Measurements from ENCODE around the gene CTXND1.

The CTXND1 gene

GRCh38 chr15:80191198-80191597, 60.8 kb downstream of the CTXND1 start:
- H3K14ac ChIP-seq (ENCODE audit: low read length in 2 of 2), result no peak overlapping the region
- H3K4me2 ChIP-seq (ENCODE audit: low read length, poor library complexity, severe bottlenecking), result no peak overlapping the region
- no peak overlapping the region for H2BK120ac ChIP-seq (ENCODE audit: low read depth, low read length)
- H3K4me3 ChIP-seq (ENCODE audit: insufficient read depth in 1 of 2, low read depth in 1 of 2, low read length in 2 of 2), result no peak overlapping the region
- no peak overlapping the region for H3K23ac ChIP-seq (ENCODE audit: low read length in 2 of 2)
- no peak overlapping the region for H4K8ac ChIP-seq (ENCODE audit: low read length)
- no peak overlapping the region for H3K27ac ChIP-seq (ENCODE audit: low read length, poor library complexity, severe bottlenecking)
- WGBS, result no CpG with 5 or more reads among the region's 2 CpGs
- no peak overlapping the region for H4K91ac ChIP-seq (ENCODE audit: low read length)
- H2AK5ac ChIP-seq (ENCODE audit: low read length, severe bottlenecking), result no peak overlapping the region
- no peak overlapping the region for H2BK5ac ChIP-seq (ENCODE audit: low read depth, low read length, poor library complexity, severe bottlenecking)
- H2BK15ac ChIP-seq (ENCODE audit: low read depth, poor library complexity, severe bottlenecking), result no peak overlapping the region
- peaks cover 12 to 31% of the 10 kb centered on the region in 2 experiments for H3K36me3 ChIP-seq (ENCODE audit: control insufficient read depth in 1 of 2, insufficient read depth in 2 of 2, low read depth in 1 of 2, low read length in 2 of 2)
- H3K9me3 ChIP-seq (ENCODE audit: control insufficient read depth, low read length), result peaks cover 2% of the 10 kb centered on the region
- H3K79me1 ChIP-seq (replicated peaks; ENCODE audit: low read length, poor library complexity, severe bottlenecking), result no peaks in the 10 kb centered on the region
- H2AFZ ChIP-seq (ENCODE audit: low read depth, low read length), result no peak overlapping the region
- H3K4me1 ChIP-seq (ENCODE audit: control insufficient read depth, insufficient read depth, low read depth, low read length), result peaks cover 1% of the 10 kb centered on the region
- no peak overlapping the region for H3K4ac ChIP-seq (ENCODE audit: low read depth in 1 of 2, low read length in 2 of 2)
- no peak overlapping the region for H3K9ac ChIP-seq (ENCODE audit: low read length)
- H3K18ac ChIP-seq (ENCODE audit: low read depth in 1 of 2, low read length in 2 of 2), result no peak overlapping the region
- no peak for DNase-seq
- H2BK12ac ChIP-seq (ENCODE audit: low read length in 2 of 2), result no peak overlapping the region
- no peaks in the 10 kb centered on the region for H3K27me3 ChIP-seq (ENCODE audit: control insufficient read depth in 1 of 2, insufficient read depth in 1 of 2, low read length in 2 of 2)

GRCh38 chr15:80188251-80188650, 63.8 kb downstream of the CTXND1 start:
- H3K79me1 ChIP-seq (replicated peaks; ENCODE audit: low read length, poor library complexity, severe bottlenecking), result no peaks in the 10 kb centered on the region

GRCh38 chr15:80186597-80186996, 65.4 kb downstream of the CTXND1 start:
- H3K27me3 ChIP-seq (ENCODE audit: control insufficient read depth in 1 of 2, insufficient read depth in 1 of 2, low read length in 2 of 2), result no peaks in the 10 kb centered on the region
- no peak overlapping the region for H3K4me3 ChIP-seq (ENCODE audit: insufficient read depth in 1 of 2, low read depth in 1 of 2, low read length in 2 of 2)
- peaks cover 38 to 75% of the 10 kb centered on the region in 2 experiments for H3K36me3 ChIP-seq (ENCODE audit: control insufficient read depth in 1 of 2, insufficient read depth in 2 of 2, low read depth in 1 of 2, low read length in 2 of 2)
- H2AK5ac ChIP-seq (ENCODE audit: low read length, severe bottlenecking), result no peak overlapping the region
- no peaks in the 10 kb centered on the region for H3K79me1 ChIP-seq (replicated peaks; ENCODE audit: low read length, poor library complexity, severe bottlenecking)
- H3K9ac ChIP-seq (ENCODE audit: low read length), result no peak overlapping the region
- no peak overlapping the region for H3K4me2 ChIP-seq (ENCODE audit: low read length, poor library complexity, severe bottlenecking)
- H2BK12ac ChIP-seq (ENCODE audit: low read length in 2 of 2), result no peak overlapping the region
- no peak overlapping the region for H2BK5ac ChIP-seq (ENCODE audit: low read depth, low read length, poor library complexity, severe bottlenecking)
- no peaks in the 10 kb centered on the region for H3K9me3 ChIP-seq (ENCODE audit: control insufficient read depth, low read length)
- 100% methylated on average over 1 of the region's 1 CpG for WGBS
- H2BK15ac ChIP-seq (ENCODE audit: low read depth, poor library complexity, severe bottlenecking), result no peak overlapping the region
- no peak overlapping the region for H3K27ac ChIP-seq (ENCODE audit: low read length, poor library complexity, severe bottlenecking)
- no peak overlapping the region for H3K14ac ChIP-seq (ENCODE audit: low read length in 2 of 2)
- no peak overlapping the region for H3K23ac ChIP-seq (ENCODE audit: low read length in 2 of 2)
- H3K4me1 ChIP-seq (ENCODE audit: control insufficient read depth, insufficient read depth, low read depth, low read length), result peaks cover 1% of the 10 kb centered on the region
- H3K4ac ChIP-seq (ENCODE audit: low read depth in 1 of 2, low read length in 2 of 2), result no peak overlapping the region
- H2BK120ac ChIP-seq (ENCODE audit: low read depth, low read length), result no peak overlapping the region
- no peak overlapping the region for H4K91ac ChIP-seq (ENCODE audit: low read length)
- no peak overlapping the region for H3K18ac ChIP-seq (ENCODE audit: low read depth in 1 of 2, low read length in 2 of 2)
- H4K8ac ChIP-seq (ENCODE audit: low read length), result no peak overlapping the region
- H2AFZ ChIP-seq (ENCODE audit: low read depth, low read length), result no peak overlapping the region
- DNase-seq, result no peak

More at GRCh38 chr15:80188251-80188650, 63.8 kb downstream of the CTXND1 start:
- H3K27ac ChIP-seq (ENCODE audit: low read length, poor library complexity, severe bottlenecking), result no peak overlapping the region
- no peak overlapping the region for H3K4me2 ChIP-seq (ENCODE audit: low read length, poor library complexity, severe bottlenecking)
- no peak overlapping the region for H3K4ac ChIP-seq (ENCODE audit: low read depth in 1 of 2, low read length in 2 of 2)
- no peak overlapping the region for H2AFZ ChIP-seq (ENCODE audit: low read depth, low read length)
- no peak overlapping the region for H4K8ac ChIP-seq (ENCODE audit: low read length)
- no peak overlapping the region for H3K23ac ChIP-seq (ENCODE audit: low read length in 2 of 2)
- H3K18ac ChIP-seq (ENCODE audit: low read depth in 1 of 2, low read length in 2 of 2), result no peak overlapping the region
- no peaks in the 10 kb centered on the region for H3K9me3 ChIP-seq (ENCODE audit: control insufficient read depth, low read length)
- no peak for DNase-seq
- H3K4me1 ChIP-seq (ENCODE audit: control insufficient read depth, insufficient read depth, low read depth, low read length), result peaks cover 1% of the 10 kb centered on the region
- no peak overlapping the region for H3K14ac ChIP-seq (ENCODE audit: low read length in 2 of 2)
- H2BK5ac ChIP-seq (ENCODE audit: low read depth, low read length, poor library complexity, severe bottlenecking), result no peak overlapping the region
- no peak overlapping the region for H2BK120ac ChIP-seq (ENCODE audit: low read depth, low read length)
- H3K9ac ChIP-seq (ENCODE audit: low read length), result no peak overlapping the region
- H4K91ac ChIP-seq (ENCODE audit: low read length), result no peak overlapping the region
- no peak overlapping the region for H2BK15ac ChIP-seq (ENCODE audit: low read depth, poor library complexity, severe bottlenecking)
- H2BK12ac ChIP-seq (ENCODE audit: low read length in 2 of 2), result no peak overlapping the region
- H3K27me3 ChIP-seq (ENCODE audit: control insufficient read depth in 1 of 2, insufficient read depth in 1 of 2, low read length in 2 of 2), result no peaks in the 10 kb centered on the region
- WGBS, result 74% methylated on average over 2 of the region's 2 CpGs
- H2AK5ac ChIP-seq (ENCODE audit: low read length, severe bottlenecking), result no peak overlapping the region
- H3K4me3 ChIP-seq (ENCODE audit: insufficient read depth in 1 of 2, low read depth in 1 of 2, low read length in 2 of 2), result no peak overlapping the region
- H3K36me3 ChIP-seq (ENCODE audit: control insufficient read depth in 1 of 2, insufficient read depth in 2 of 2, low read depth in 1 of 2, low read length in 2 of 2), result peaks cover 32 to 60% of the 10 kb centered on the region in 2 experiments

- Histone ChIP-seq H2BK12ac (ENCODE audit: low read length in 2 of 2) (no peak overlapping the region), H2AFZ (ENCODE audit: low read depth, low read length) (no peak overlapping the region), H3K23ac (ENCODE audit: low read length in 2 of 2) (no peak overlapping the region), H2BK5ac (ENCODE audit: low read depth, low read length, poor library complexity, severe bottlenecking) (no peak overlapping the region), H3K27me3 (ENCODE audit: control insufficient read depth in 1 of 2, insufficient read depth in 1 of 2, low read length in 2 of 2) (no peaks in the 10 kb centered on the region), H3K4me3 (ENCODE audit: insufficient read depth in 1 of 2, low read depth in 1 of 2, low read length in 2 of 2) (no peak overlapping the region), H2AK5ac (ENCODE audit: low read length, severe bottlenecking) (no peak overlapping the region), H3K4me2 (ENCODE audit: low read length, poor library complexity, severe bottlenecking) (no peak overlapping the region), H3K14ac (ENCODE audit: low read length in 2 of 2) (no peak overlapping the region), H2BK120ac (ENCODE audit: low read depth, low read length) (no peak overlapping the region), H3K27ac (ENCODE audit: low read length, poor library complexity, severe bottlenecking) (no peak overlapping the region), H2BK15ac (ENCODE audit: low read depth, poor library complexity, severe bottlenecking) (no peak overlapping the region), H3K79me1 (replicated peaks; ENCODE audit: low read length, poor library complexity, severe bottlenecking) (no peaks in the 10 kb centered on the region), H3K9me3 (ENCODE audit: control insufficient read depth, low read length) (no peaks in the 10 kb centered on the region), H4K91ac (ENCODE audit: low read length) (no peak overlapping the region), H3K4me1 (ENCODE audit: control insufficient read depth, insufficient read depth, low read depth, low read length) (peaks cover 1% of the 10 kb centered on the region), H3K9ac (ENCODE audit: low read length) (no peak overlapping the region), H3K18ac (ENCODE audit: low read depth in 1 of 2, low read length in 2 of 2) (no peak overlapping the region), H4K8ac (ENCODE audit: low read length) (no peak overlapping the region), H3K4ac (ENCODE audit: low read depth in 1 of 2, low read length in 2 of 2) (no peak overlapping the region), H3K36me3 (ENCODE audit: control insufficient read depth in 1 of 2, insufficient read depth in 2 of 2, low read depth in 1 of 2, low read length in 2 of 2) (peaks cover 42 to 80% of the 10 kb centered on the region in 2 experiments)
- 97% methylated on average over 6 of the region's 7 CpGs for WGBS
- no peak for DNase-seq
Observed at GRCh38 chr15:80186066-80186465, 65.9 kb downstream of the CTXND1 start.

All from mesenchymal stem cell (in vitro differentiated cells and primary cell).